Limb (tissue), 2 donors: ENCODE measurements around the gene GAL3ST1.
"Not testable (repeated sequence)": the region's sequence is repeated elsewhere in the genome, so short reads cannot be mapped to it uniquely, and the experiment has no call there.

Experiments used
- DNase-seq, 2 donors: peaks; one replicate each; pipeline ENCODE4 v3.0.0-alpha.2; 2016; ENCODE audit errors: extremely low spot score in 2 of 2

GAL3ST1 gene

GRCh38 chr22:30574095-30574981 lies at the start of gene GAL3ST1:
TSS of gene GAL3ST1 (minus strand) at chr22:30574665. CDS start at chr22:30557392, 17,273 bp downstream.
- DNase-seq = peak; percentile 18 to 78

- DNase-seq = not testable (repeated sequence)
These were observed 45.4 kb upstream of the GAL3ST1 start for GRCh38 chr22:30619909-30620308.

GRCh38 chr22:30617819-30618218 lies 43.4 kb upstream of the GAL3ST1 start:
- no peak for DNase-seq

- no peak for DNase-seq
These were observed 41.1 kb upstream of the GAL3ST1 start for GRCh38 chr22:30615543-30615954.

GRCh38 chr22:30614879-30615278 lies 40.4 kb upstream of the GAL3ST1 start:
- DNase-seq = no peak

- DNase-seq = no peak
These were observed 39.8 kb upstream of the GAL3ST1 start for GRCh38 chr22:30614268-30614667.

GRCh38 chr22:30612789-30613188 lies 38.3 kb upstream of the GAL3ST1 start:
- no peak for DNase-seq

GRCh38 chr22:30611197-30611596 lies 36.7 kb upstream of the GAL3ST1 start:
- no peak for DNase-seq

- no peak for DNase-seq
These were observed 35.8 kb upstream of the GAL3ST1 start for GRCh38 chr22:30610299-30610698.

GRCh38 chr22:30609260-30610185 lies 35.1 kb upstream of the GAL3ST1 start:
- DNase-seq = no peak

- no peak for DNase-seq
These were observed 33.5 kb upstream of the GAL3ST1 start for GRCh38 chr22:30607939-30608338.

- no peak for DNase-seq
These were observed 33.0 kb upstream of the GAL3ST1 start for GRCh38 chr22:30607300-30607930.

- DNase-seq = peak; percentile 83 to 86
These were observed 32.2 kb upstream of the GAL3ST1 start, which contains the start of gene TCN2 for GRCh38 chr22:30606455-30607299. TSS of gene TCN2 (plus strand) at chr22:30607174. CDS start at chr22:30607332, 158 bp downstream.

GRCh38 chr22:30605449-30606110 lies 31.1 kb upstream of the GAL3ST1 start:
- DNase-seq = peak in 1 of 2 donors; percentile 51

- DNase-seq = no peak
These were observed 30.3 kb upstream of the GAL3ST1 start for GRCh38 chr22:30604723-30605122.

GRCh38 chr22:30603801-30604200 lies 29.3 kb upstream of the GAL3ST1 start:
- no peak for DNase-seq

- no peak for DNase-seq
These were observed 27.6 kb upstream of the GAL3ST1 start for GRCh38 chr22:30602049-30602448.

GRCh38 chr22:30601464-30601863 lies 27.0 kb upstream of the GAL3ST1 start:
- DNase-seq = no peak

- DNase-seq = no peak
These were observed 26.5 kb upstream of the GAL3ST1 start for GRCh38 chr22:30600921-30601320.

- DNase-seq = no peak
These were observed 24.5 kb upstream of the GAL3ST1 start for GRCh38 chr22:30598986-30599385.
